Medulla oblongata (tissue), 1 donor: Measurements from ENCODE around the gene TCFL5.

Source experiments
- DNase-seq: peaks from one replicate; pipeline ENCODE4 v3.0.0-alpha.2; 2015; ENCODE audit errors: extremely low spot score

TCFL5 gene

GRCh38 chr20:62812907-62813200 is 48.8 kb downstream of the TCFL5 start:
- DNase-seq: no peak

DNA sequence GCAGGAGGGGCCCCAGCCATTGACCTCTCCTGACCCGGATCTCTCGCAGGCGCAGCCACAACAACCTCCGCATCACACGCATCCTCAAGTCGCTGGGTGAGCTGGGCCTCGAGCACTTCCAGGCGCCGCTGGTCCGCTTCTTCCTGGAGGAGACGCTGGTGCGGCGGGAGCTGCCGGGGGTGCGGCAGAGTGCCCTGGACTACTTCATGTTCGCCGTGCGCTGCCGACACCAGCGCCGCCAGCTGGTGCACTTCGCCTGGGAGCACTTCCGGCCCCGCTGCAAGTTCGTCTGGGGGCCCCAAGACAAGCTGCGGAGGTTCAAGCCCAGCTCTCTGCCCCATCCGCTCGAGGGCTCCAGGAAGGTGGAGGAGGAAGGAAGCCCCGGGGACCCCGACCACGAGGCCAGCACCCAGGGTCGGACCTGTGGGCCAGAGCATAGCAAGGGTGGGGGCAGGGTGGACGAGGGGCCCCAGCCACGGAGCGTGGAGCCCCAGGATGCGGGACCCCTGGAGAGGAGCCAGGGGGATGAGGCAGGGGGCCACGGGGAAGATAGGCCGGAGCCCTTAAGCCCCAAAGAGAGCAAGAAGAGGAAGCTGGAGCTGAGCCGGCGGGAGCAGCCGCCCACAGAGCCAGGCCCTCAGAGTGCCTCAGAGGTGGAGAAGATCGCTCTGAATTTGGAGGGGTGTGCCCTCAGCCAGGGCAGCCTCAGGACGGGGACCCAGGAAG is 49.3 kb downstream of the TCFL5 start:
- no peak for DNase-seq

DNA sequence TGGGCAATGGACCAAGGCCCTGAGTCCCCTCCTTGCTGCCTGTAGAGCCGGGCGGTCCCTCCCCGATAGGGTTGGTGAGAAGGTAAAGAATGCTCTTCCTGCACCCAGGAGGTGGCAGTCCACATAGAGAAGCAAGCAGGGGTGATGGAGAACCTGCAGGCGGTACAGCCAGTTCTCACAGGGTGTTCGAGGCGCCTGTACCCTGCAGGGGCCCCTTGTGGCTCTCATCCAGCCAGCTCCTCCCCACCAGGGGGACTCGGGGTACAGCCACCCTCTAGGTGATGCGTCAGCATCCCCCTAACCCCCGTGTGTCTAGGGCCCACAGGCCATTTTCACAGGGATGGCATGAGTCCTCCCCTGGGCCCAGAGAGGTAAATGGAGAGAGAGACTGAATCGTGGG is 49.9 kb downstream of the TCFL5 start:
- DNase-seq: no peak

DNA sequence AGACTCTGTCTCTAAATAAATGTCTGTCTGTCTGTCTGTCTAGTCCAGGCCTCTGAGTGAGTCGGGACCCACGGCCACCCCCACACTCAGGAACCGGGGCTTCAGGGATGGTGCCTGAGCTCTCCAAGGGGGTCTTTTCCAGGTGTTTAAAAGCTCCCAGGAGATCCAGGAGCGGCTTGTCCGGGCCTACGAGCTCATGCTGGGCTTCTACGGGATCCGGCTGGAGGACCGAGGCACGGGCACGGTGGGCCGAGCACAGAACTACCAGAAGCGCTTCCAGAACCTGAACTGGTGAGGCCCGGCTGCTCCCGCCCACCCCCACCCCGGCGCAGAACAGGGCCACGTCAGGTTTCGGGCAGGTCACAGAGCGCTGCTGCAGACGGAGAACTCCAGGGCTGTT is 50.3 kb downstream of the TCFL5 start:
- DNase-seq: no peak

DNA sequence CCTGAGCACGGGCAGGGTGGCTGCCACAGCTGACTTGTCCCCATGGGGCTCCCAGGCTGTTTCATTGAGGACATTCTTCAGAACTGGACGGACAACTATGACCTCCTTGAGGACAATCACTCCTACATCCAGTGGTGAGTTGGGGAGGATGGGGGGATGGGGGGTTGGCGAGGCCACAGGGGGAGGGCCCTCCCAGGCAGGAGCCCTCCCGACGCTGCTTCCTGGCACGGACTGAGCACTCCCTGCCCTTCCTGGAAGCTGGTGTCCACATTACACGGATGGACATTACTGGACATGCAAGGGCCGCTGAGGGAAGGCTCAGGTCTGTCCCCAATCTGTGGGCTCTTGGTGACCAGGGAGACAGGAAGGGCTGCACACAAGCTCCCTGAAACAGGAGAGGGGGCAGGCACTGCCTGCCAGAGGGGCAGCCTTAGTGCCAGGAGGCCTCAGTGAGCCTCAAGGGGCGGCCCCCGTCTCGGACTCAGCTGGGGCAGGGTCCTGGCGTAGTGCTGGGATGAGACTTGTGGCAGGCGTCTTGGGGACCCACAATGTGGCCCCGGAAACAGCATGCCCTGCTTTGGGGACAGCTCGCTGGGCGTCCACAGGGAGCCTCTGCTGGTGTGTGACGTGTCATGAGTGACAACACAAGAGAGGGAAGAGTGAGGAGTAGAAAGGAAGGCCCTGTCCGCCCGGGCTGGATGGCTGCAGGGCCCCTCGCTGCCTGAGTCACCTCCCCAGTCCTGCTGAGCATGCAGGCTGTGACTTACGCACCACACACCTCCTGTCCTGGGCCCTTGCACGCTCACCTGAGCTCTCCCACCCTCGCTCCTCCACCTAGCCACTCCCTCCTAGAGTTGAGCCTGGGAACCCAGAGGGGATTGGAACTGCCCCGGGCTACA is 51.8 kb downstream of the TCFL5 start:
- DNase-seq: no peak

GRCh38 chr20:62808211-62808865 is 53.3 kb downstream of the TCFL5 start:
- no peak for DNase-seq

GRCh38 chr20:62807444-62808210 is 54.0 kb downstream of the TCFL5 start:
- no peak for DNase-seq

- no peak for DNase-seq
Measured at GRCh38 chr20:62806383-62807050, 55.1 kb downstream of the TCFL5 start.

- DNase-seq: peak; percentile 32
Measured at GRCh38 chr20:62805711-62806382, 55.8 kb downstream of the TCFL5 start.

GRCh38 chr20:62805155-62805710 is 56.4 kb downstream of the TCFL5 start:
- no peak for DNase-seq

DNA sequence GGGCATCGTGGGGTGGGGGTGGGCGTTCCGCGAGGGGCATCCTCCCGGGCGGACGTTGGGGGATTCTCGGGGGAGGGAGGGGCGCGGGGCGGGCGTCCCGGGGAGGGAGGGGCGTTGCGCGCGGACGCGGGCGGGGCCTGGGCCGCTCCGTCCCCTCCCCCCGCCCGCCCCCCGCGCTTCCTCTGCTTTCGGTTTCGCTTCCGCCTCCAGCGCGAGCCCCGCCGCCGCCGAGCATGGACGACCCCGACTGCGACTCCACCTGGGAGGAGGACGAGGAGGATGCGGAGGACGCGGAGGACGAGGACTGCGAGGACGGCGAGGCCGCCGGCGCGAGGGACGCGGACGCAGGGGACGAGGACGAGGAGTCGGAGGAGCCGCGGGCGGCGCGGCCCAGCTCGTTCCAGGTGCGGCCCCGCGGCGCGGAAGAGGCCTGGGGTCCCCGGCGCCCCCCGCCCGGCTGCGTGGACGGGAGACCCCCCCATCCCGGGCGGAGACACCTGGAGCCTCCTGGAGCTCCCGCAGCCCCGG is 56.9 kb downstream of the TCFL5 start, which contains the start of gene OGFR:
TSS of gene OGFR (plus strand) at position 209 of the 528 bp plus-strand sequence. CDS start at position 234, 25 bp downstream.
- DNase-seq: peak; percentile 51

DNA sequence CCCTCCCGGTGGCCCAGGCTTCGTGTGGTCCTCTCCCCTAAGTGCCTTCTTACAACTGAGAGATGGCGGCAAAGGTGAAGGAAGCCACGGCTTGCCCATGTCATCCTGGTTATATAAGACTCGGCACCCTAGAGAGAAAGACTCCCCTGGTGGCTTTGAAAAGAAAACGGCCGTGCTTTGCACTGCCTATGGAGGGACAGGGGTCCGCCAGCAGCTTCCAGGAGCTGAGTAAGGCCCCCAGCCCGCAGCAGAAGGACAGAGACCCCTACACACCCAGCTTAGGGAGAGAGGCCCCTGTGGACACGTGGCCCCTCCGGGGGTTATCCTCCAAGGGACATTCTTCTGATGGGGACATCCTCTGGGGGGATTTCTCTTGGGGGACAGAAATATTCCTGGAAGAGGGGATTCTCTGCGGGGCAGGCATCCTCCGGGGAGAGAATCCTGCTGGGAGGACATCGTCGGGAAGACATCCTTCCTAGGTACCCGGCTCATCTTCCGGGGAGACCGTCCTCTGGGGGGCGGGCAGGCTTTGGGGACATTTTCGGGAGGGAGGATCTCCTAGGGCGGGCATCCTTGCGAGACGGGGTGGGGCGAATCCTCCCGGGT is 57.5 kb downstream of the TCFL5 start:
- DNase-seq: peak; percentile 20

DNA sequence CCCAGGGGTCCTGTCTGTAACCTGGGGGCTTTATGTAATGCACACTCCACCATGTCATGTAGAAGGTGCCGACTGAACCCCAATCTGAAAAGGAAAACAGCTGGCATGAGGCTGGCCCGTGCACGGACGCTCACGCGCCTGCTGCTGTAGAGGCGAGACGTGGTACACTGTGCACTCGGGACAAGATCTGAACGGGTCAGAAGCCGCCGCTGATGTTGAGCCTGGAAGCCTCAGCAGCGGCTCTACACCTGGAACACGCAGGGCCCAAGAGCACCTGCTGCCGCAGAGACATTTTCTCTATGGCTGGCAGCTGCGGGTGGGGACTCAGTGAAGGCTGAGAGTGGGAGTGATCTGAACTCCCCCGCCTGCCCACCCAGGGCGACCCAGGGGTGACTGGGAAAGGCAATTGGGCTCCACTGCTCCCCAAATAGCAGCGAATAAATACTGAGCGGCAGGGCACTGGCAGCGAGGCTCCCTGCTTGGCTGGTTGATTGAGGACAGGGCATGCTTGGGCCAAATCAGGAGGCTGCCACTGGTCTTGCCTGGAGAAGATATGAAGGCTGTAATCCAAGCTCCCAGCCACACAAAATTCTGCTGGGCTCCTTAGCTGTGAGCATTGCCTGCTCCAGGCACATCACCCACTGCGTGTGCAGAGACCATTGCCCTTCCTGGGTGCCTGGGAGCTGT is 59.5 kb downstream of the TCFL5 start:
- DNase-seq: peak; percentile 29

- DNase-seq: no peak
Measured at GRCh38 chr20:62801284-62802010, 60.2 kb downstream of the TCFL5 start.

DNA sequence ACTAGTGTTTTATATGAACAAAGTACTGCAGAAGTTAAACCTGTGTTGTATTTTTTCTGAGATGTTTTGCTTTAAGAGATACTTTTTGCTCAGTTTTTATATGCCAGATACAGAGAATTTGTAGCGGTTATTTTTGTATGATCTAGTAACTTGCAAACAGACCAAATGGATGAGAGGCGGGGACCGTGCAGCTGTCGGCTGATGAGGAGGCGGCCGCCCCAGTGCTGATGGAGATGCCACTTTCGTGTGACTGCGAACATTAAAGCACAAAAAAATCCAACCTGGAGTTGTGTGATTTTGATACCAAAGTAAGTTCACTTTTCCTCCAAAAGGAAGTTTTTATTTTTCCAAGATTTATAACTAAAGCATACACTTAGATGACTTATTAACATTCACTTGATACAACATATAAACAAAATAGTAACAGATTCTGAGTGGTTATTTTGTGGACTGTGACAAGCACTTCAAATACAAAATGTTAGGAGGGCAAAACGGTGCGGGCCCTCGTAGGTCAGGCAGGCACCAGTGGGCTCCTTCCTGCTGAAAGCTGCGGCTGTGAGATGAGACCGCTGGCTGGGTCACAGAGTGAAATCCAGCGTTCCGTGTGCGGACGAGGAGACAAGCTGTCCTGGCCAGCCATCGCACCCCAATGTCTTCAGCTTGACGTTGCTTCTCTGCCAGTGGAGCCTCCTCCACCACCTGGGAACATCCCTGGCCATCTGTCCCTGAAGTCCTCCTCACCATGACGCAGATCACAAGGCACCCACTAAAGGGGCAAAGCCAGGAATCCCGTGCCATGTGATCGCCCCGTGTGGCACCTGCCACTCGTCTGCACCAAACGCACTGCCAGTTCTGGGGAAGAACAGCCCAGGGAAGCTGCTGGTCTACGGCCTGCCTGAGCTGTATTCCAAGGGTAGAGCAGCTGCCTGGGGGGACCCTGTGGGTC is 61.0 kb downstream of the TCFL5 start:
- DNase-seq: no peak

DNA sequence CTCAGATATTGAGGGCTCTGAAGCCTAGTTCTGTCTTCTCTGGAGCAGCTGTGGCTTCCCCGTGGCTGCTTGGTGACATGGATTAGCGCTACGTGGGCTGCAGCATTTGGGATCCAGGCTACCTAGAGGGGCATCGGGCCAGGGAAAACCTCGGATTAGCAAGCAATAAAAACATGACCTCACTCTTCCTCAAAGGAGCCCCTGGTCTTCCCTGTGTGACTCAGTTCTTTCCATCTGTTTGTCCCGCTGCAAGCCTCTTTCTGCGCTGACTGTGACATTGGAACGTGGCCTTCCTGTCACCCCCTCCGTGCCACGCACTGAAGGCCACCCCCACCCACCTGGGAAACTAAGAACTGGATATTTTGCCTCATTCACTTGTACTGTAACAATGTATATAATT is 61.7 kb downstream of the TCFL5 start:
- DNase-seq: no peak

- DNase-seq: no peak
Measured at GRCh38 chr20:62799459-62799858, 62.2 kb downstream of the TCFL5 start.
